H1 (cell line): ENCODE measurements around the gene ASIC2. TPM values are rescaled to one million over a fixed set of nuclear protein-coding genes. Genes with fewer than 3 reads are reported as not detected.

Experiments
- CTCF ChIA-PET: fragments of 300-600 bp; sonication (Branson Sonifier 250); formaldehyde crosslinking; loops from one replicate; lab custom pipeline; 2021; ENCODE audit not compliant: partially characterized antibody; lab: Charles Lee
- POLR2A ChIA-PET: fragments of 300-600 bp; sonication (Branson Sonifier 250); formaldehyde crosslinking; loops from one replicate; lab custom pipeline; 2021; ENCODE audit warnings: inconsistent platforms; ENCODE audit not compliant: partially characterized antibody; lab: Charles Lee
- DNase-seq, 2 experiments: peaks; one replicate each; pipeline versions ENCODE4 v3.0.0 to v3.0.0-alpha.2; 2010 to 2022; ENCODE audit warnings: low spot score in 2 of 2, low read depth in 1 of 2, mixed read lengths in 1 of 2
- FAIRE-seq: peaks from 2 replicates; lab custom pipeline; 2011; peaks lifted over from hg19 to GRCh38; lab: Jason Lieb, UNC
- H2AFZ ChIP-seq: 2 replicates; pipeline ENCODE4 v1.8.1; 2012; ENCODE audit warnings: low read length, inconsistent platforms
- H2AK5ac ChIP-seq: 2 replicates; pipeline ENCODE4 v1.6.1; 2013; ENCODE audit warnings: low read depth, low read length
- H2BK120ac ChIP-seq: replicated peaks from 2 replicates; pipeline ENCODE3; 2013; ENCODE audit warnings: low read depth, low read length, inconsistent platforms
- H2BK12ac ChIP-seq: 2 replicates; pipeline ENCODE4 v1.6.1; 2013; ENCODE audit warnings: low read depth, low read length
- H2BK15ac ChIP-seq: 2 replicates; pipeline ENCODE4 v1.6.1; 2013; ENCODE audit warnings: low read length
- H2BK20ac ChIP-seq: 2 replicates; pipeline ENCODE4 v1.6.1; 2013; ENCODE audit warnings: low read length
- H2BK5ac ChIP-seq: 2 replicates; pipeline ENCODE4 v1.6.1; 2013; ENCODE audit warnings: low read depth, low read length
- H3K14ac ChIP-seq: 2 replicates; pipeline ENCODE4 v1.6.1; 2013; ENCODE audit warnings: inconsistent platforms; ENCODE audit not compliant: insufficient read length
- H3K18ac ChIP-seq: 2 replicates; pipeline ENCODE4 v1.6.1; 2013; ENCODE audit warnings: low read length; ENCODE audit errors: extremely low read depth
- H3K23ac ChIP-seq: 2 replicates; pipeline ENCODE4 v1.6.1; 2013; ENCODE audit warnings: inconsistent platforms; ENCODE audit not compliant: insufficient read length
- H3K23me2 ChIP-seq: 2 replicates; pipeline ENCODE4 v1.6.1; 2013; ENCODE audit warnings: low read depth, low read length
- H3K27ac ChIP-seq: 2 replicates; pipeline ENCODE4 v1.6.1; 2011; ENCODE audit warnings: low read depth, low read length, inconsistent platforms
- H3K27me3 ChIP-seq, 4 experiments: replicated peaks in 1 of 4; 1 replicate in 1 of 4; 2 replicates in 3 of 4; pipeline versions ENCODE4 v1.6.1 to v1.8.1; 2011 to 2013; ENCODE audit warnings: low read length in 3 of 4, mild to moderate bottlenecking in 3 of 4, inconsistent platforms in 2 of 4, mixed read lengths in 2 of 4, moderate library complexity in 1 of 4; ENCODE audit not compliant: control insufficient read depth in 3 of 4, insufficient read depth in 3 of 4; ENCODE audit errors: extremely low read depth in 1 of 4
- H3K36me3 ChIP-seq, 4 experiments: 2 replicates each; pipeline versions ENCODE4 v1.6.1 to v1.8.1; 2011 to 2013; ENCODE audit warnings: mild to moderate bottlenecking in 4 of 4, low read length in 3 of 4, moderate library complexity in 2 of 4, control low read depth in 1 of 4, inconsistent platforms in 1 of 4; ENCODE audit not compliant: insufficient read depth in 4 of 4, control insufficient read depth in 2 of 4
- H3K4ac ChIP-seq: replicated peaks from 2 replicates; pipeline ENCODE3; 2013; ENCODE audit warnings: low read length, low read depth, mixed read lengths, inconsistent platforms; ENCODE audit not compliant: insufficient read length
- H3K4me1 ChIP-seq, 4 experiments: replicated peaks in 1 of 4; 1 replicate in 1 of 4; 2 replicates in 3 of 4; pipeline versions ENCODE4 v1.6.1 to v1.8.1; 2011 to 2013; ENCODE audit warnings: low read length in 3 of 4, inconsistent platforms in 2 of 4, mixed read lengths in 1 of 4; ENCODE audit not compliant: insufficient read depth in 4 of 4, control insufficient read depth in 3 of 4
- H3K4me2 ChIP-seq, 2 experiments: 2 replicates each; pipeline versions ENCODE4 v1.6.1 to v1.8.1; 2011 to 2013; ENCODE audit warnings: low read depth in 2 of 2, low read length in 2 of 2, control low read depth in 1 of 2, inconsistent platforms in 1 of 2, mild to moderate bottlenecking in 1 of 2; ENCODE audit not compliant: insufficient read depth in 1 of 2
- H3K4me3 ChIP-seq, 4 experiments: fragments of 200-600, 300-600 bp in 1 of 4; sonication (generic), shearing (Covaris generic), sonication (Bioruptor Twin) in 1 of 4; 2 replicates each; pipeline versions ENCODE4 v1.5.1 to v1.8.1; 2011 to 2016; ENCODE audit warnings: low read length in 4 of 4, low read depth in 3 of 4, control low read depth in 2 of 4, inconsistent platforms in 2 of 4, mild to moderate bottlenecking in 2 of 4, mixed read lengths in 1 of 4, moderate library complexity in 1 of 4; ENCODE audit not compliant: insufficient read depth in 2 of 4; ENCODE audit errors: extremely low read depth in 1 of 4
- H3K56ac ChIP-seq: replicated peaks from 2 replicates; pipeline ENCODE3; 2013; ENCODE audit warnings: low read depth, mild to moderate bottlenecking, mixed read lengths, low read length, inconsistent platforms; ENCODE audit not compliant: insufficient read length
- H3K79me1 ChIP-seq: 2 replicates; pipeline ENCODE4 v1.6.1; 2013; ENCODE audit warnings: low read depth, low read length, control low read depth
- H3K79me2 ChIP-seq, 2 experiments: 2 replicates each; pipeline versions ENCODE4 v1.6.1 to v1.8.1; 2012 to 2013; ENCODE audit warnings: low read length in 2 of 2, mild to moderate bottlenecking in 2 of 2, inconsistent platforms in 1 of 2; ENCODE audit not compliant: insufficient read depth in 2 of 2, control insufficient read depth in 1 of 2
- H3K9ac ChIP-seq, 4 experiments: replicated peaks in 1 of 4; 1 replicate in 1 of 4; 2 replicates in 3 of 4; pipeline versions ENCODE4 v1.6.1 to v1.8.1; 2011 to 2013; ENCODE audit warnings: low read depth in 3 of 4, low read length in 3 of 4, control low read depth in 2 of 4, mild to moderate bottlenecking in 2 of 4, moderate library complexity in 2 of 4, inconsistent platforms in 1 of 4; ENCODE audit errors: extremely low read depth in 1 of 4
- H3K9me3 ChIP-seq, 2 experiments: 2 replicates each; pipeline versions ENCODE4 v1.6.1 to v1.8.1; 2012 to 2013; ENCODE audit warnings: mild to moderate bottlenecking in 2 of 2, moderate library complexity in 2 of 2, control low read depth in 1 of 2, inconsistent platforms in 1 of 2, low read depth in 1 of 2, low read length in 1 of 2, mixed read lengths in 1 of 2; ENCODE audit not compliant: insufficient read depth in 2 of 2
- H4K20me1 ChIP-seq, 2 experiments: replicated peaks in 1 of 2; 2 replicates each; pipeline versions ENCODE3 to v1.8.1; 2011 to 2013; ENCODE audit warnings: inconsistent platforms in 2 of 2, low read length in 2 of 2, mild to moderate bottlenecking in 1 of 2; ENCODE audit not compliant: insufficient read depth in 2 of 2, control insufficient read depth in 1 of 2
- H4K5ac ChIP-seq: 2 replicates; pipeline ENCODE4 v1.6.1; 2013; ENCODE audit warnings: low read length, low read depth, mixed read lengths, inconsistent platforms; ENCODE audit not compliant: insufficient read length
- H4K8ac ChIP-seq: 2 replicates; pipeline ENCODE4 v1.8.0; 2013; ENCODE audit warnings: mild to moderate bottlenecking, moderate library complexity, low read length, inconsistent platforms; ENCODE audit not compliant: insufficient read depth; ENCODE audit errors: extremely low read depth
- H4K91ac ChIP-seq: replicated peaks from 2 replicates; pipeline ENCODE3; 2013; ENCODE audit warnings: low read length, mixed read lengths, inconsistent platforms; ENCODE audit not compliant: insufficient read length
- ATF3 ChIP-seq: IDR thresholded peaks from 2 replicates; pipeline ENCODE4 v1.6.1; 2011; ENCODE audit warnings: low read depth, mild to moderate bottlenecking, low read length; ENCODE audit not compliant: insufficient read depth
- CEBPB ChIP-seq: IDR thresholded peaks from 2 replicates; pipeline ENCODE4 v1.6.1; 2012; ENCODE audit warnings: low read depth, low read length
- CHD1 ChIP-seq: IDR thresholded peaks from 2 replicates; pipeline ENCODE4 v1.6.1; 2012; ENCODE audit warnings: low read depth, low read length, improper control_type of control experiment
- CREB1 ChIP-seq: IDR thresholded peaks from 2 replicates; pipeline ENCODE4 v1.6.1; 2012; ENCODE audit warnings: inconsistent platforms
- EGR1 ChIP-seq: IDR thresholded peaks from 2 replicates; pipeline ENCODE4 v1.6.1; 2011; ENCODE audit warnings: low read depth, low read length, borderline replicate concordance
- GTF2F1 ChIP-seq: IDR thresholded peaks from 2 replicates; pipeline ENCODE4 v1.6.1; 2012; ENCODE audit warnings: low read depth, low read length, improper control_type of control experiment, borderline replicate concordance
- KDM4A ChIP-seq: IDR thresholded peaks from one replicate; pipeline ENCODE4 v1.7.1; 2012; ENCODE audit warnings: low read depth, mild to moderate bottlenecking, moderate library complexity, low read length, inconsistent platforms; ENCODE audit not compliant: severe bottlenecking
- KDM5A ChIP-seq: fragments of 200-600 bp; IDR thresholded peaks from 2 replicates; pipeline ENCODE4 v1.7.1; 2012; ENCODE audit warnings: mild to moderate bottlenecking, low read length, inconsistent platforms, mixed read lengths
- MAFK ChIP-seq: IDR thresholded peaks from 2 replicates; pipeline ENCODE4 v1.6.1; 2012; ENCODE audit warnings: low read depth, mild to moderate bottlenecking, improper control_type of control experiment, low read length
- POLR2A ChIP-seq, 2 experiments: IDR thresholded peaks; 1 replicate in 1 of 2; 2 replicates in 1 of 2; pipeline ENCODE4 v1.6.1; 2011; ENCODE audit warnings: low read depth in 2 of 2, low read length in 2 of 2, mild to moderate bottlenecking in 2 of 2; ENCODE audit errors: control extremely low read depth in 1 of 2
- RBBP5 ChIP-seq: IDR thresholded peaks from 2 replicates; pipeline ENCODE4 v1.7.1; 2012; ENCODE audit warnings: low read depth, mild to moderate bottlenecking, inconsistent platforms, low read length, moderate library complexity, borderline replicate concordance
- SAP30 ChIP-seq: fragments of 300-600 bp; sonication (generic); IDR thresholded peaks from 2 replicates; pipeline ENCODE4 v1.7.1; 2012; ENCODE audit warnings: low read length, moderate library complexity, mild to moderate bottlenecking, inconsistent platforms; ENCODE audit not compliant: insufficient read depth, insufficient replicate concordance
- SP4 ChIP-seq: IDR thresholded peaks from 2 replicates; pipeline ENCODE4 v1.6.1; 2012; ENCODE audit warnings: low read length, inconsistent platforms
- SUZ12 ChIP-seq: fragments of 200-600 bp; sonication (generic); IDR thresholded peaks from 2 replicates; pipeline ENCODE4 v1.6.1; 2012; ENCODE audit warnings: mild to moderate bottlenecking, inconsistent platforms, low read length, moderate library complexity, mixed read lengths
- TEAD4 ChIP-seq: IDR thresholded peaks from 2 replicates; pipeline ENCODE4 v1.6.1; 2012; ENCODE audit warnings: low read depth, low read length, inconsistent platforms, mixed read lengths
- ZNF274 ChIP-seq: IDR thresholded peaks from 2 replicates; pipeline ENCODE4 v1.7.0; 2012; ENCODE audit warnings: low read length, borderline replicate concordance; ENCODE audit errors: extremely low read depth
- whole genome bisulfite sequencing, 2 experiments: shearing (Covaris generic) in 1 of 2; methylation state at CpG; one replicate each; pipeline versions ENCODE4 v1.1.6 to v1.1.7; 2013 to 2015; ENCODE audit warnings: low lambda C conversion rate in 2 of 2, mixed read lengths in 2 of 2, inconsistent platforms in 1 of 2, low coverage in 1 of 2, missing lambda C conversion rate in 1 of 2; ENCODE audit not compliant: insufficient replicate concordance in 2 of 2, insufficient coverage in 1 of 2, insufficient read length in 1 of 2; ENCODE audit errors: extremely low coverage in 1 of 2, missing lambda C conversion rate in 1 of 2; 5-methylcytosine and 5-hydroxymethylcytosine counted together
- polyA plus RNA-seq, 7 experiments: library from polyadenylated mRNA; depleted of rRNA in 3 of 7; stranded (reverse) in 5 of 7; unstranded in 2 of 7; fragments of >200 nt in 5 of 7; fragments of 200-250 nt in 2 of 7; gene quantifications; 1 replicate in 5 of 7; 2 replicates in 1 of 7; 4 replicates in 1 of 7; pipeline versions ENCODE4 v1.2.1 to v1.2.3, GENCODE V29; 2011 to 2013; ENCODE audit warnings: missing spikeins in 2 of 7, mixed read lengths in 2 of 7
- total RNA-seq: library from RNA; stranded (reverse); fragmentation: NEBNext Ultra II Directional; extraction: Animal tissue kit (Norgen Biotek cat#: 25700); gene quantifications from 2 replicates; pipeline ENCODE4 v1.2.1, GENCODE V29; 2021

The ASIC2 gene
- total and polyA plus RNA-seq, 2 of the 8 experiments (the other 6 are each of a cell fraction or from before 2014, with no cell fraction given): 0.86 to 1.2 TPM

GRCh38 chr17:33096161-33096560 lies 196.9 kb downstream of the ASIC2 start:
- Histone ChIP-seq H3K18ac (no peak overlapping the region), H3K23me2 (0 out of 2 replicates have a peak, but pooled peaks cover 1% of the 10 kb centered on the region), H3K4me2 (no peak overlapping the region), H3K4me1 (no peaks in the 10 kb centered on the region), H3K36me3 (no peaks in the 10 kb centered on the region), H2BK5ac (no peak overlapping the region), H4K8ac (no peak overlapping the region), H3K14ac (no peak overlapping the region), H3K56ac (no peak overlapping the region), H3K9ac (no peak overlapping the region), H2BK20ac (no peak overlapping the region), H3K27me3 (no peaks in the 10 kb centered on the region; a peak in 1 of 7 replicates), H4K20me1 (no peaks in the 10 kb centered on the region), H3K4ac (no peak overlapping the region), H3K27ac (no peak overlapping the region), H4K5ac (no peak overlapping the region), H3K9me3 (no peaks in the 10 kb centered on the region), H3K4me3 (no peak overlapping the region), H3K79me1 (no peaks in the 10 kb centered on the region), H2AK5ac (no peak overlapping the region), H3K79me2 (no peaks in the 10 kb centered on the region), H3K23ac (no peak overlapping the region), H2BK12ac (no peak overlapping the region), H2AFZ (no peak overlapping the region), H4K91ac (no peak overlapping the region), H2BK120ac (no peak overlapping the region), H2BK15ac (no peak overlapping the region)
- CTCF ChIA-PET: interaction anchor here (0.7 to 1.0 kb wide), 2 partner anchors 26 to 218 kb away, joined by 3 read pairs; no protein-coding TSS in a partner anchor
- WGBS, 2 experiments: 90% methylated on average over 4 of the region's 4 CpGs; no CpG with 5 or more reads in 1 of the 2 experiments
- no peak for FAIRE-seq
- POLR2A ChIA-PET: no interaction called here
- no peak for DNase-seq
- TF ChIP-seq SUZ12 (no peak), EGR1 (no peak), TEAD4 (no peak), ATF3 (no peak), GTF2F1 (no peak), SP4 (no peak), KDM5A (no peak), CEBPB (no peak), ZNF274 (no peak), SAP30 (no peak), MAFK (no peak), POLR2A (IDR thresholded peaks at IDR 0.05; ENCODE audit: control extremely low read depth in 1 of 2, low read depth in 2 of 2, low read length in 2 of 2) (no peak), KDM4A (no peak), CHD1 (no peak), CREB1 (no peak), RBBP5 (no peak)
